NCI-H2196 treated with DMSO at 0.1 percent for 48 hours (cell line): ENCODE measurements around the gene SAXO2.
"Not testable (repeated sequence)": the region's sequence is repeated elsewhere in the genome, so short reads cannot be mapped to it uniquely, and the experiment has no call there.

Source experiments
- DNase-seq: peaks from one replicate; lab custom pipeline; 2025; ENCODE audit not compliant: unreplicated experiment; lab: John Stamatoyannopoulos, UW

The SAXO2 gene

GRCh38 chr15:82262422-82263026 lies at the start of gene SAXO2, which contains the start of gene EFL1:
SAXO2 (plus strand) TSS chr15:82262818; CDS start chr15:82262880, 62 bp downstream.
EFL1 (minus strand) TSS chr15:82262734; CDS start chr15:82261778, 956 bp downstream.
- peak; percentile 31 for DNase-seq

- DNase-seq: not testable (repeated sequence)
Measured at GRCh38 chr15:82216092-82216491, 46.5 kb upstream of the SAXO2 start.

- not testable (repeated sequence) for DNase-seq
Measured at GRCh38 chr15:82221535-82221934, 41.1 kb upstream of the SAXO2 start.

GRCh38 chr15:82228750-82229149 lies 33.9 kb upstream of the SAXO2 start:
- no peak for DNase-seq

- no peak for DNase-seq
Measured at GRCh38 chr15:82231233-82231632, 31.4 kb upstream of the SAXO2 start.

- DNase-seq: no peak
Measured at GRCh38 chr15:82231842-82232241, 30.8 kb upstream of the SAXO2 start.

- DNase-seq: not testable (repeated sequence)
Measured at GRCh38 chr15:82237944-82238534, 24.6 kb upstream of the SAXO2 start.

GRCh38 chr15:82239685-82240391 lies 22.8 kb upstream of the SAXO2 start:
- DNase-seq: no peak

GRCh38 chr15:82241836-82242499 lies 20.6 kb upstream of the SAXO2 start:
- DNase-seq: not testable (repeated sequence)

GRCh38 chr15:82243644-82244043 lies 19.0 kb upstream of the SAXO2 start:
- not testable (repeated sequence) for DNase-seq

GRCh38 chr15:82245956-82246355 lies 16.7 kb upstream of the SAXO2 start:
- not testable (repeated sequence) for DNase-seq

GRCh38 chr15:82248261-82248660 lies 14.4 kb upstream of the SAXO2 start:
- not testable (repeated sequence) for DNase-seq

GRCh38 chr15:82261566-82262421 lies 824 bp upstream of the SAXO2 start:
- not testable (repeated sequence) for DNase-seq

GRCh38 chr15:82263350-82263749 lies 732 bp downstream of the SAXO2 start:
- DNase-seq: peak; percentile 32

- DNase-seq: not testable (repeated sequence)
Measured at GRCh38 chr15:82267137-82267536, 4.5 kb downstream of the SAXO2 start.

- not testable (repeated sequence) for DNase-seq
Measured at GRCh38 chr15:82268454-82268853, 5.8 kb downstream of the SAXO2 start.

- DNase-seq: no peak
Measured at GRCh38 chr15:82272154-82272553, 9.5 kb downstream of the SAXO2 start.

GRCh38 chr15:82275410-82275809 lies 12.8 kb downstream of the SAXO2 start:
- no peak for DNase-seq

- DNase-seq: not testable (repeated sequence)
Measured at GRCh38 chr15:82281276-82281675, 18.7 kb downstream of the SAXO2 start.

- not testable (repeated sequence) for DNase-seq
Measured at GRCh38 chr15:82282386-82282785, 19.8 kb downstream of the SAXO2 start.
